MM.1S (cell line): ENCODE measurements around the gene TMEM218.

Experiments used
- DNase-seq: peaks from one replicate; pipeline ENCODE4 v3.0.0-alpha.2; 2015
- H2AFZ ChIP-seq: fragments of 300-600 bp; sonication (generic); 2 replicates; pipeline ENCODE4 v1.6.0; 2016; ENCODE audit warnings: antibody characterized with exemption, low read length
- H3F3A ChIP-seq: fragments of 300-600 bp; sonication (generic); 2 replicates; pipeline ENCODE4 v1.6.1; 2016; ENCODE audit warnings: mild to moderate bottlenecking, antibody characterized with exemption, low read length, moderate library complexity, mixed read lengths; ENCODE audit not compliant: insufficient read depth
- H3K27ac ChIP-seq: fragments of 300-600 bp; sonication (generic); 2 replicates; pipeline ENCODE4 v1.5.1; 2016; ENCODE audit warnings: mild to moderate bottlenecking, low read length
- H3K27me3 ChIP-seq: fragments of 300-600 bp; sonication (generic); replicated peaks from 2 replicates; pipeline ENCODE4 v1.6.0; 2016; ENCODE audit warnings: low read length; ENCODE audit not compliant: insufficient read depth
- H3K36me3 ChIP-seq: fragments of 300-600 bp; sonication (generic); replicated peaks from 2 replicates; pipeline ENCODE4 v1.6.1; 2016; ENCODE audit warnings: mild to moderate bottlenecking, low read length, mixed read lengths; ENCODE audit not compliant: insufficient read depth
- H3K4me1 ChIP-seq: fragments of 300-600 bp; sonication (generic); 2 replicates; pipeline ENCODE4 v1.6.1; 2016; ENCODE audit warnings: low read length, mixed read lengths
- H3K4me2 ChIP-seq: fragments of 300-600 bp; sonication (generic); 2 replicates; pipeline ENCODE4 v1.6.0; 2016; ENCODE audit warnings: low read depth, low read length
- H3K4me3 ChIP-seq: fragments of 300-600 bp; sonication (generic); 2 replicates; pipeline ENCODE4 v1.5.1; 2016; ENCODE audit warnings: low read length, mixed read lengths
- H3K79me2 ChIP-seq: fragments of 300-600 bp; sonication (generic); 2 replicates; pipeline ENCODE4 v1.6.1; 2016; ENCODE audit warnings: mixed run types, low read length, mixed read lengths
- H3K9ac ChIP-seq: fragments of 300-600 bp; sonication (generic); 2 replicates; pipeline ENCODE4 v1.6.1; 2016; ENCODE audit warnings: low read length, mixed read lengths
- H3K9me2 ChIP-seq: fragments of 300-600 bp; sonication (generic); replicated peaks from 2 replicates; pipeline ENCODE4 v1.6.1; 2016; ENCODE audit warnings: mild to moderate bottlenecking, low read length, mixed read lengths; ENCODE audit not compliant: insufficient read depth
- H3K9me3 ChIP-seq: fragments of 300-600 bp; sonication (generic); replicated peaks from 2 replicates; pipeline ENCODE4 v1.6.1; 2016; ENCODE audit warnings: mild to moderate bottlenecking, low read length, mixed read lengths; ENCODE audit not compliant: insufficient read depth
- H4K20me1 ChIP-seq: fragments of 300-600 bp; sonication (generic); 2 replicates; pipeline ENCODE4 v1.6.1; 2016; ENCODE audit warnings: mild to moderate bottlenecking, low read length, moderate library complexity, mixed read lengths; ENCODE audit not compliant: insufficient read depth
- EZH2 ChIP-seq: fragments of 300-600 bp; sonication (generic); optimal IDR thresholded peaks from 2 replicates; pipeline ENCODE3; 2017; ENCODE audit warnings: low read depth, mild to moderate bottlenecking, antibody characterized with exemption, low read length, mixed read lengths
- EZH2phosphoT487 ChIP-seq: fragments of 300-600 bp; sonication (generic); IDR thresholded peaks from 2 replicates; pipeline ENCODE4 v1.6.1; 2018; ENCODE audit warnings: antibody characterized with exemption, low read length
- TF ChIP-seq, protein P1 (sequence below): fragments of 300-600 bp; sonication (generic); IDR thresholded peaks from 2 replicates; pipeline ENCODE4 v1.5.1; 2016; ENCODE audit warnings: antibody characterized with exemption, low read length, mixed read lengths

TMEM218 gene

DNA sequence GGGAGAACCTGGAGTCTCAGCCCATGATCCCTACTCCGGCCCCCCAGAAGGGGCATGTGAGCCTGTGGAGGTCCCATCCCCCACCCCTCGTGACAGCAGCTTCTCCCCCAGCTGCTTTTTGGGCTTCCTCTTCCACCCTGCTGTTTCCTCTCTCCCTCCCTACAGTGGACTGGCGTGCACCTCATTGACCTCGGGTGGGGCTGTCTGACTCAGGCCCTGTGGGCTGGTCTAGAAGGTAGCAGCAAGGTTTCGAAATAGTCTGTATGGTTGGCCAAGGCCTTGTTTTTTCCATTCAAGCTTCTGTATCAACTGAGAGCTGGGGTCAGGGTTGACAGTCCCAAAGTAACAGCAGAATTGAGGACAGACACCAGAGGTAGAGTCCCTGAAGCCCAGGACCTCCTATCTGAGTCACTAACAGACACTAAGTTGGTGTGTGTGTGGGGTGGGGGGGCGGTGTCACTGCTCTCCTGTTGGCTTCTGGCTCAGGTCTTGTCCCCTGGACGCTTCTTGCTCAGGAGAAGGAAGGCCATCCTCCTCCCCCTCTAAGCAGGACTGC, 40.6 kb downstream of the TMEM218 start:
- Histone ChIP-seq H3K9me3 (no peaks in the 10 kb centered on the region), H3K27me3 (no peaks in the 10 kb centered on the region), H3K36me3 (no peaks in the 10 kb centered on the region), H4K20me1 (no peaks in the 10 kb centered on the region), H3K79me2 (no peaks in the 10 kb centered on the region), H3K9ac (no peak overlapping the region), H3K4me1 (peaks cover 38% of the 10 kb centered on the region), H3F3A (peaks cover 11% of the 10 kb centered on the region; the same call in 1 of the 2 replicates), H3K27ac (peak overlapping the region; percentile 37; the same call in 1 of the 2 replicates), H3K9me2 (no peaks in the 10 kb centered on the region), H2AFZ (no peak overlapping the region), H3K4me3 (no peak overlapping the region), H3K4me2 (no peak overlapping the region)
- DNase-seq = peak; percentile 36
- TF ChIP-seq EZH2 = no peak
- TF ChIP-seq, protein P1, sequence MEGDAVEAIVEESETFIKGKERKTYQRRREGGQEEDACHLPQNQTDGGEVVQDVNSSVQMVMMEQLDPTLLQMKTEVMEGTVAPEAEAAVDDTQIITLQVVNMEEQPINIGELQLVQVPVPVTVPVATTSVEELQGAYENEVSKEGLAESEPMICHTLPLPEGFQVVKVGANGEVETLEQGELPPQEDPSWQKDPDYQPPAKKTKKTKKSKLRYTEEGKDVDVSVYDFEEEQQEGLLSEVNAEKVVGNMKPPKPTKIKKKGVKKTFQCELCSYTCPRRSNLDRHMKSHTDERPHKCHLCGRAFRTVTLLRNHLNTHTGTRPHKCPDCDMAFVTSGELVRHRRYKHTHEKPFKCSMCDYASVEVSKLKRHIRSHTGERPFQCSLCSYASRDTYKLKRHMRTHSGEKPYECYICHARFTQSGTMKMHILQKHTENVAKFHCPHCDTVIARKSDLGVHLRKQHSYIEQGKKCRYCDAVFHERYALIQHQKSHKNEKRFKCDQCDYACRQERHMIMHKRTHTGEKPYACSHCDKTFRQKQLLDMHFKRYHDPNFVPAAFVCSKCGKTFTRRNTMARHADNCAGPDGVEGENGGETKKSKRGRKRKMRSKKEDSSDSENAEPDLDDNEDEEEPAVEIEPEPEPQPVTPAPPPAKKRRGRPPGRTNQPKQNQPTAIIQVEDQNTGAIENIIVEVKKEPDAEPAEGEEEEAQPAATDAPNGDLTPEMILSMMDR = no peak
- TF ChIP-seq EZH2phosphoT487 = no peak

DNA sequence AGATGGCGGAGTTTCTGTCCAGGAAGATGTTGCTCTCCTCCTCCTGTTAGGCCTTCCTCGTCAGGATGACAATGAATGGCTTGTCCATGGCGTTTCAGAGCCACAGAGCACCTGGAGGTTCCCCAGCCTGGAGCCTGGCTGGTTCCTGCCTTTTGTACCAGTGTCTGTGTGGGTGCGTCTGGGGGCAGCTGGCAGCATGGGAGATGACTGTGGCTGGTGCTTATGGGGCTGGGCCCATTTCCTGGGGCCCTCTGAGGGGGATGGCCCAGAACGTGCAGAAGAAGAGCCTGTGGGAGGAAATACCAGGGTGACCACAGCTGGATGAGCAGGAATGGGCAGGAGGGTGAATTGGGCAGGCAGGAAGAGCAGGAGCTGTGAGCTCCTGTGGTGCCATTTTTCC, 41.6 kb downstream of the TMEM218 start:
- no peaks in the 10 kb centered on the region for H3K36me3 ChIP-seq
- H3K4me2 ChIP-seq = no peak overlapping the region
- no peaks in the 10 kb centered on the region for H3K9me2 ChIP-seq
- peaks cover 11% of the 10 kb centered on the region; the same call in 1 of the 2 replicates for H3F3A ChIP-seq
- H3K4me1 ChIP-seq = peaks cover 38% of the 10 kb centered on the region
- no peaks in the 10 kb centered on the region for H4K20me1 ChIP-seq
- H2AFZ ChIP-seq = no peak overlapping the region
- no peaks in the 10 kb centered on the region for H3K27me3 ChIP-seq
- TF ChIP-seq EZH2 = no peak
- no peak overlapping the region for H3K4me3 ChIP-seq
- no peak for DNase-seq
- H3K9ac ChIP-seq = no peak overlapping the region
- no peaks in the 10 kb centered on the region for H3K9me3 ChIP-seq
- no peaks in the 10 kb centered on the region for H3K79me2 ChIP-seq
- no peak overlapping the region for H3K27ac ChIP-seq

DNA sequence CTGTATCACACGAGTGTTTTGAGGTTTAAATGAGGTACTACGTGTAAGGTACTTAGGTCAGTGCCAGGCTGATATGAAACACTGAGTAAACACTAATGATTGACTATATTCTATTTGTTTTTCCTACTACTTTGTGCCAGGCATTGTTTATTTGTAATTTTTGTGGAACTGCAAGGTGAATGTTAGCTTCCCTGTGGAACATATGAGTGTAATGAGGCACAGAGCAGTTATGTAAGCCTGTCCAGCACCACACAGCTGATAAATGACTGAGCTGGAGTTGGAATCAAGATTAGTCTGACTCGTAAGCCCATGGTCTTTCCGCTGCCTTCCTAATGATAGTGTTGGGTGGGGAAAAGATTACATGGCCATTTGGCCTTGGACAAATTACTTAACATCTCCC, 42.4 kb downstream of the TMEM218 start:
- DNase-seq = no peak
- Histone ChIP-seq H3K4me3 (no peak overlapping the region), H4K20me1 (no peaks in the 10 kb centered on the region), H3K9me3 (no peaks in the 10 kb centered on the region), H3K4me1 (peaks cover 38% of the 10 kb centered on the region), H2AFZ (no peak overlapping the region), H3K27ac (no peak overlapping the region), H3K27me3 (no peaks in the 10 kb centered on the region), H3K79me2 (no peaks in the 10 kb centered on the region), H3F3A (peaks cover 11% of the 10 kb centered on the region; the same call in 1 of the 2 replicates), H3K36me3 (no peaks in the 10 kb centered on the region), H3K9ac (no peak overlapping the region), H3K4me2 (no peak overlapping the region), H3K9me2 (no peaks in the 10 kb centered on the region)
- TF ChIP-seq, protein P1 = no peak
- TF ChIP-seq EZH2phosphoT487 = no peak
- no peak for TF ChIP-seq EZH2

DNA sequence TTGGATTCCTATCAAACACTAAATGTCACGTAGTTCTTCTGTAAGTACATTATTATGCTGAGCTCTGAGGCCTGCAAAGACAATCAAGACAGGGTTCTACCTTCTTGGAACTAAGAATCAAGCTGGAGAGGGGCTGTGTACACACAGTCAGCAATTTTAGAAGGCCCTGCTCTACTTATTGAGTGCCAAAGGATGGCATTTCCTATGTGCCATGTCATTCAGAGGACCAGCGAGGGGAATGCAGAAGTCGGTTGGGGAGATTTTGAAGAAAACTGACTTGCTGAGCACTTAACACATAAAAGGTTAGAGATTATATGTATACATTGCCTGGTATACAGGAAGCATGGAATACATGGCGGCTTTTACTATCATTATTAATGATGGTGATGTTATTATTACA, 43.1 kb downstream of the TMEM218 start:
- no peaks in the 10 kb centered on the region for H3K27me3 ChIP-seq
- H4K20me1 ChIP-seq = no peaks in the 10 kb centered on the region
- peaks cover 37% of the 10 kb centered on the region for H3K4me1 ChIP-seq
- H2AFZ ChIP-seq = no peak overlapping the region
- no peaks in the 10 kb centered on the region for H3K79me2 ChIP-seq
- peaks cover 11% of the 10 kb centered on the region; the same call in 1 of the 2 replicates for H3F3A ChIP-seq
- TF ChIP-seq EZH2phosphoT487 (no peak), EZH2 (no peak)
- TF ChIP-seq, protein P1 = no peak
- H3K9ac ChIP-seq = no peak overlapping the region
- no peaks in the 10 kb centered on the region for H3K36me3 ChIP-seq
- no peak overlapping the region for H3K4me3 ChIP-seq
- no peak for DNase-seq
- no peak overlapping the region for H3K27ac ChIP-seq
- H3K9me2 ChIP-seq = no peaks in the 10 kb centered on the region
- H3K4me2 ChIP-seq = no peak overlapping the region
- H3K9me3 ChIP-seq = no peaks in the 10 kb centered on the region
